ENCODE data around the gene SNRNP200. TPM values are rescaled to one million over a fixed set of nuclear protein-coding genes. Genes with fewer than 3 reads are reported as not detected.

The SNRNP200 gene
- total and polyA plus RNA-seq, 3 donors from 2014 or later, result 165 to 202 (median 181) TPM

GRCh38 chr2:96271995-96272394 lies 33.4 kb downstream of the SNRNP200 start:
- TF ChIP-seq POLR2A (IDR thresholded peaks at IDR 0.05) (no peak), CTCF (IDR thresholded peaks at IDR 0.05) (no peak)
- no peaks in the 10 kb centered on the region for H3K9me3 ChIP-seq
- no peak for DNase-seq
- 79 to 92% methylated on average over 3 of the region's 3 CpGs for WGBS, 2 donors
- H3K4me3 ChIP-seq, result no peak overlapping the region
- intact Hi-C loops (cut with DNase I; ENCODE audit: low total_unique reads), result no loop called here
- H3K36me3 ChIP-seq (ENCODE audit: low read depth, missing control alignments), result peaks cover 4% of the 10 kb centered on the region
- H3K27me3 ChIP-seq, result no peaks in the 10 kb centered on the region
- no peak overlapping the region for H3K27ac ChIP-seq
- H3K4me1 ChIP-seq, result peaks cover 14% of the 10 kb centered on the region

- Histone ChIP-seq H3K27ac (peak overlapping the region in 1 of 2 donors; percentile 24), H3K9me3 (no peaks in the 10 kb centered on the region), H3K27me3 (no peaks in the 10 kb centered on the region), H3K4me1 (peaks cover 24% of the 10 kb centered on the region), H3K4me3 (peak overlapping the region in 1 of 2 donors; percentile 77), H3K36me3 (ENCODE audit: low read depth, missing control alignments) (no peaks in the 10 kb centered on the region)
- no peak for DNase-seq
- no peak for TF ChIP-seq POLR2A (IDR thresholded peaks at IDR 0.05)
- intact Hi-C loops (cut with DNase I; ENCODE audit: low total_unique reads), result no loop called here
- WGBS, 2 donors, result 52 to 62% methylated on average over 12 of the region's 12 CpGs
Measured at GRCh38 chr2:96267159-96267971, 38.0 kb downstream of the SNRNP200 start.

GRCh38 chr2:96265840-96266679 lies 39.3 kb downstream of the SNRNP200 start, which contains the start of the genes CIAO1 and TMEM127:
Gene CIAO1, plus strand, starts transcription at chr2:96266225. Its CDS starts 126 bp downstream, at chr2:96266351.
Gene TMEM127, minus strand, starts transcription at chr2:96265997. Its CDS starts 616 bp downstream, at chr2:96265381.
- DNase-seq, result peak; percentile 99
- Histone ChIP-seq H3K27me3 (no peaks in the 10 kb centered on the region), H3K4me3 (peak within 1 kb of the TSS; percentile 77 to 83), H3K27ac (peak within 1 kb of the TSS; percentile 86 to 92), H3K4me1 (peaks cover 31% of the 10 kb centered on the region), H3K9me3 (no peaks in the 10 kb centered on the region), H3K36me3 (ENCODE audit: low read depth, missing control alignments) (no peaks in the 10 kb centered on the region)
- intact Hi-C loops (cut with DNase I; ENCODE audit: low total_unique reads), result no loop called here
- whole genome bisulfite sequencing, 2 donors, result 0% methylated on average over 22 to 73 of the region's 81 CpGs
- peak in 1 of 3 experiments; percentile 21 for TF ChIP-seq CTCF (IDR thresholded peaks at IDR 0.05)
- TF ChIP-seq POLR2A (IDR thresholded peaks at IDR 0.05), result peak; percentile 27

GRCh38 chr2:96265349-96265839 lies 40.0 kb downstream of the SNRNP200 start:
- H3K27ac ChIP-seq, result peak overlapping the region; percentile 86 to 92
- DNase-seq, result peak; percentile 62
- H3K4me3 ChIP-seq, result peak overlapping the region; percentile 77 to 83
- no peaks in the 10 kb centered on the region for H3K27me3 ChIP-seq
- WGBS, 2 donors, result 0% methylated on average over 5 to 49 of the region's 49 CpGs
- H3K9me3 ChIP-seq, result no peaks in the 10 kb centered on the region
- TF ChIP-seq POLR2A (IDR thresholded peaks at IDR 0.05), result no peak
- no peak for TF ChIP-seq CTCF (IDR thresholded peaks at IDR 0.05)
- H3K36me3 ChIP-seq (ENCODE audit: low read depth, missing control alignments), result no peaks in the 10 kb centered on the region
- peaks cover 38% of the 10 kb centered on the region for H3K4me1 ChIP-seq
- intact Hi-C loops (cut with DNase I; ENCODE audit: low total_unique reads), result no loop called here
